ENCODE results near the gene APOBEC3G. TPM values are rescaled to one million over a fixed set of nuclear protein-coding genes. Genes with fewer than 3 reads are reported as not detected.

The APOBEC3G gene
- total and polyA plus RNA-seq, 2 experiments from 2014 or later: 2.1 to 3.3 TPM

Small RNA genes lying within 50 kb of the gene (small RNA-seq; reads per million reads assigned to genes)
- gene AL022318.2 (ENCODE audit: low replicate concordance) (not detected), gene COX5BP7 (ENCODE audit: low replicate concordance) (not detected)

Other genes with a start within 250 kb of the APOBEC3G start
- 9.3 and 13.4 TPM in 2 replicates for gene NPTXR, start 233.2 kb upstream of the APOBEC3G start, total RNA-seq (2014; rRNA removed; shearing (Covaris generic))
- gene NPTXR, start 233.2 kb upstream of the APOBEC3G start, polyA plus RNA-seq (2016; fragmentation: Nextera tagmentation; extraction: Ambion mirVana): 0.75 and 0.89 TPM in 2 replicates
- gene CBX6, start 205.1 kb upstream of the APOBEC3G start, total RNA-seq (2014; rRNA removed; shearing (Covaris generic)): 18.2 and 23.0 TPM in 2 replicates
- gene CBX6, start 205.1 kb upstream of the APOBEC3G start, polyA plus RNA-seq (2016; fragmentation: Nextera tagmentation; extraction: Ambion mirVana): 17.4 and 18.5 TPM in 2 replicates
- gene APOBEC3A, start 119.7 kb upstream of the APOBEC3G start, total RNA-seq (2014; rRNA removed; shearing (Covaris generic)): not detected in 2 replicates
- 0.21 TPM in 1 of 2 replicates, not detected in the other for gene APOBEC3A, start 119.7 kb upstream of the APOBEC3G start, polyA plus RNA-seq (2016; fragmentation: Nextera tagmentation; extraction: Ambion mirVana)
- gene APOBEC3B, start 94.9 kb upstream of the APOBEC3G start, total RNA-seq (2014; rRNA removed; shearing (Covaris generic)): 5.9 and 7.0 TPM in 2 replicates
- 9.2 and 11.8 TPM in 2 replicates for gene APOBEC3B, start 94.9 kb upstream of the APOBEC3G start, polyA plus RNA-seq (2016; fragmentation: Nextera tagmentation; extraction: Ambion mirVana)
- gene APOBEC3C, start 63.0 kb upstream of the APOBEC3G start, total RNA-seq (2014; rRNA removed; shearing (Covaris generic)): 5.0 and 7.0 TPM in 2 replicates
- 49.2 and 49.3 TPM in 2 replicates for gene APOBEC3C, start 63.0 kb upstream of the APOBEC3G start, polyA plus RNA-seq (2016; fragmentation: Nextera tagmentation; extraction: Ambion mirVana)
- 3.4 and 4.3 TPM in 2 replicates for gene APOBEC3D, start 56.1 kb upstream of the APOBEC3G start, total RNA-seq (2014; rRNA removed; shearing (Covaris generic))
- 6.7 and 9.4 TPM in 2 replicates for gene APOBEC3D, start 56.1 kb upstream of the APOBEC3G start, polyA plus RNA-seq (2016; fragmentation: Nextera tagmentation; extraction: Ambion mirVana)
- gene APOBEC3F, start 36.4 kb upstream of the APOBEC3G start, total RNA-seq (2014; rRNA removed; shearing (Covaris generic)): 3.4 and 4.7 TPM in 2 replicates
- gene APOBEC3F, start 36.4 kb upstream of the APOBEC3G start, polyA plus RNA-seq (2016; fragmentation: Nextera tagmentation; extraction: Ambion mirVana): 3.4 and 3.5 TPM in 2 replicates
- gene APOBEC3H, start 20.0 kb downstream of the APOBEC3G start, total RNA-seq (2014; rRNA removed; shearing (Covaris generic)): not detected in 2 replicates
- gene APOBEC3H, start 20.0 kb downstream of the APOBEC3G start, polyA plus RNA-seq (2016; fragmentation: Nextera tagmentation; extraction: Ambion mirVana): not detected in 2 replicates
- 11.5 and 12.7 TPM in 2 replicates for gene CBX7, start 75.4 kb downstream of the APOBEC3G start, total RNA-seq (2014; rRNA removed; shearing (Covaris generic))
- gene CBX7, start 75.4 kb downstream of the APOBEC3G start, polyA plus RNA-seq (2016; fragmentation: Nextera tagmentation; extraction: Ambion mirVana): 2.6 and 2.8 TPM in 2 replicates
- 5.2 and 8.0 TPM in 2 replicates for gene PDGFB, start 167.7 kb downstream of the APOBEC3G start, total RNA-seq (2014; rRNA removed; shearing (Covaris generic))
- gene PDGFB, start 167.7 kb downstream of the APOBEC3G start, polyA plus RNA-seq (2016; fragmentation: Nextera tagmentation; extraction: Ambion mirVana): 1.9 and 2.2 TPM in 2 replicates
- gene RPL3, start 242.3 kb downstream of the APOBEC3G start, total RNA-seq (2014; rRNA removed; shearing (Covaris generic)): 2,755 and 3,244 TPM in 2 replicates
- gene RPL3, start 242.3 kb downstream of the APOBEC3G start, polyA plus RNA-seq (2016; fragmentation: Nextera tagmentation; extraction: Ambion mirVana): 1,846 and 1,983 TPM in 2 replicates